A549 (cell line): ENCODE data around the gene KRTAP5-8. TPM values are rescaled to one million over a fixed set of nuclear protein-coding genes. Genes with fewer than 3 reads are reported as not detected.
"Not testable (repeated sequence)": the region's sequence is repeated elsewhere in the genome, so short reads cannot be mapped to it uniquely, and the experiment has no call there.

ENCODE experiments used
- ATAC-seq, 2 experiments: fragments of 200-7000 bp in 1 of 2; fragments of >200 bp in 1 of 2; cut with Nextera tagmentation in 1 of 2; cut with Tn5 transposase in 1 of 2; 3 replicates each; pipeline versions ENCODE4 v1.8.0 to v1.9.1; 2018 to 2020; ENCODE audit warnings: mild to moderate bottlenecking in 1 of 2, moderate library complexity in 1 of 2
- CTCF ChIA-PET: fragments of 300-600 bp; sonication (Branson Sonifier 250); formaldehyde crosslinking; extraction: SDS; loops from one replicate; lab custom pipeline; 2021; ENCODE audit warnings: antibody characterized with exemption, inconsistent platforms; lab: Yijun Ruan, JAX
- POLR2A ChIA-PET: fragments of 350-600 bp; formaldehyde crosslinking; extraction: SDS; loops from one replicate; lab custom pipeline; 2021; ENCODE audit warnings: antibody characterized with exemption, inconsistent platforms; lab: Yijun Ruan, JAX
- DNase-seq, 2 experiments: peaks; one replicate each; pipeline versions ENCODE4 v3.0.0 to v3.0.0-alpha.2; 2011 to 2016; ENCODE audit warnings: low read depth in 1 of 2, low spot score in 1 of 2
- FAIRE-seq: peaks from 2 replicates; lab custom pipeline; 2011; peaks lifted over from hg19 to GRCh38; lab: Jason Lieb, UNC
- H3K27ac ChIP-seq, 2 experiments: fragments of >200 bp; sonication (Bioruptor Twin); formaldehyde crosslinking; 3 replicates each; pipeline ENCODE4 v1.5.1; 2016 to 2017
- H3K4me1 ChIP-seq: fragments of >200 bp; sonication (Bioruptor Twin); formaldehyde crosslinking; 3 replicates; pipeline ENCODE4 v1.6.1; 2016
- H3K4me2 ChIP-seq: fragments of >200 bp; sonication (Bioruptor Twin); formaldehyde crosslinking; 3 replicates; pipeline ENCODE4 v1.6.1; 2016
- H3K4me3 ChIP-seq: fragments of >200 bp; sonication (Bioruptor Twin); formaldehyde crosslinking; 3 replicates; pipeline ENCODE4 v1.5.1; 2016
- H3K9me3 ChIP-seq: fragments of >200 bp; sonication (Bioruptor Twin); formaldehyde crosslinking; 3 replicates; pipeline ENCODE4 v1.6.1; 2016
- CHD2 ChIP-seq: fragments of 150-350 bp; IDR thresholded peaks from 2 replicates; pipeline ENCODE4 v1.6.1; 2014; ENCODE audit warnings: low read length; ENCODE audit not compliant: partially characterized antibody
- CTCF ChIP-seq: fragments of >200 bp; sonication (Bioruptor Twin); formaldehyde crosslinking; IDR thresholded peaks from 3 replicates; pipeline ENCODE4 v1.5.1; 2016
- EP300 ChIP-seq, 2 experiments: fragments of >200 bp; sonication (Bioruptor Twin); formaldehyde crosslinking; IDR thresholded peaks; 2 replicates in 1 of 2; 3 replicates in 1 of 2; pipeline ENCODE4 v1.6.1; 2016 to 2017
- ESRRA ChIP-seq: fragments of 150-350 bp; IDR thresholded peaks from 2 replicates; pipeline ENCODE4 v1.6.1; 2014; ENCODE audit warnings: mild to moderate bottlenecking, low read length, borderline replicate concordance
- HDAC2 ChIP-seq: fragments of 200-600 bp; sonication (generic); IDR thresholded peaks from 2 replicates; pipeline ENCODE4 v1.6.1; 2016
- JUNB ChIP-seq: fragments of >200 bp; sonication (Bioruptor Twin); formaldehyde crosslinking; IDR thresholded peaks from 2 replicates; pipeline ENCODE4 v1.6.1; 2016
- KDM5A ChIP-seq: fragments of 200-600 bp; sonication (generic); IDR thresholded peaks from 2 replicates; pipeline ENCODE4 v1.6.1; 2016; ENCODE audit warnings: antibody characterized with exemption, mild to moderate bottlenecking
- MAFK ChIP-seq: fragments of 450-650 bp; IDR thresholded peaks from 2 replicates; pipeline ENCODE4 v1.6.1; 2014; ENCODE audit not compliant: partially characterized antibody
- MAZ ChIP-seq: fragments of 150-350 bp; IDR thresholded peaks from 2 replicates; pipeline ENCODE4 v1.6.1; 2014; ENCODE audit warnings: antibody characterized with exemption, low read depth, low read length, borderline replicate concordance
- MYC ChIP-seq: IDR thresholded peaks from 2 replicates; pipeline ENCODE4 v1.6.1; 2012; ENCODE audit warnings: mild to moderate bottlenecking, inconsistent platforms, low read length, improper control_type of control experiment, borderline replicate concordance
- NR3C1 ChIP-seq: fragments of >200 bp; sonication (Bioruptor Twin); formaldehyde crosslinking; IDR thresholded peaks from 3 replicates; pipeline ENCODE4 v1.6.1; 2017
- RNF2 ChIP-seq: fragments of 200-600 bp; sonication (generic); IDR thresholded peaks from 2 replicates; pipeline ENCODE4 v1.6.1; 2016; ENCODE audit warnings: low read depth, mild to moderate bottlenecking, antibody characterized with exemption, moderate library complexity, borderline replicate concordance
- SREBF2 ChIP-seq: fragments of 450-650 bp; IDR thresholded peaks from 2 replicates; pipeline ENCODE4 v1.6.1; 2014; ENCODE audit warnings: mild to moderate bottlenecking, moderate library complexity
- TFCP2L1 ChIP-seq: fragments of 250-450 bp; sonication (Bioruptor Pico); IDR thresholded peaks from 2 replicates; pipeline ENCODE4 v1.5.0; 2021; ENCODE audit warnings: mild to moderate bottlenecking
- WGBS: methylation state at CpG from one replicate; pipeline ENCODE4 v1.1.6; 2017; ENCODE audit errors: missing lambda C conversion rate; 5-methylcytosine and 5-hydroxymethylcytosine counted together
- polyA plus RNA-seq, 4 experiments: library from polyadenylated mRNA; depleted of rRNA in 3 of 4; stranded (reverse); fragments of >200 nt; fragmentation: RNase III in 1 of 4; extraction: RNeasy Plus Mini Kit Qiagen cat#74134 plus additional on column Dnase treatment in 1 of 4; gene quantifications; 2 replicates in 3 of 4; 3 replicates in 1 of 4; pipeline ENCODE4 v1.2.3, GENCODE V29; 2011 to 2017
- TF ChIP-seq, protein P1 (sequence below): IDR thresholded peaks from 2 replicates; pipeline ENCODE4 v1.6.1; 2012
- TF ChIP-seq, protein P2 (sequence below): fragments of >200 bp; sonication (Bioruptor Twin); formaldehyde crosslinking; IDR thresholded peaks from 3 replicates; pipeline ENCODE4 v1.6.1; 2016
- TF ChIP-seq, protein P3 (sequence below): fragments of 250-450 bp; sonication (Bioruptor Pico); IDR thresholded peaks from 2 replicates; pipeline ENCODE4 v1.5.0; 2021; ENCODE audit warnings: mild to moderate bottlenecking, moderate library complexity, borderline replicate concordance

Gene KRTAP5-8
- polyA plus RNA-seq, 2 of the 4 experiments (the other 2 are of a cell fraction): not detected

DNA sequence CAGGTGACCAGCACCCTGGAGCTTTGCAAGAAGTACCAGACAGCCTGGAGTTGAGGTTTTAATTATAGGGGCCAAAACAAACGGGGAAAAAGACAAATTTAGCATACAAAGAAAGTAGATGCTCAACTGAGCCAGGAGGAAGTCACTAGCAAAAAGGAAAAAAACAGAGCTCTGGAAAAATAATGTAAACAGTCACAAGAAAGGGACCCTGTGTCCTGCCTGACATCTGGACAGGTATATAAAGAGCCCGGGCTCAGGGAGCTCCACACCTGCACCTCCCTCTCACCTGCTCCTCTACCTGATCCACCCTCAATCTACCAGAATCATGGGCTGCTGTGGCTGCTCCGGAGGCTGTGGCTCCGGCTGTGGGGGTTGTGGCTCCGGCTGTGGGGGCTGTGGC is 27.4 kb downstream of the KRTAP5-8 start, which contains the start of gene KRTAP5-10 (continued):
- no peak for TF ChIP-seq CTCF
- TF ChIP-seq, protein P1, sequence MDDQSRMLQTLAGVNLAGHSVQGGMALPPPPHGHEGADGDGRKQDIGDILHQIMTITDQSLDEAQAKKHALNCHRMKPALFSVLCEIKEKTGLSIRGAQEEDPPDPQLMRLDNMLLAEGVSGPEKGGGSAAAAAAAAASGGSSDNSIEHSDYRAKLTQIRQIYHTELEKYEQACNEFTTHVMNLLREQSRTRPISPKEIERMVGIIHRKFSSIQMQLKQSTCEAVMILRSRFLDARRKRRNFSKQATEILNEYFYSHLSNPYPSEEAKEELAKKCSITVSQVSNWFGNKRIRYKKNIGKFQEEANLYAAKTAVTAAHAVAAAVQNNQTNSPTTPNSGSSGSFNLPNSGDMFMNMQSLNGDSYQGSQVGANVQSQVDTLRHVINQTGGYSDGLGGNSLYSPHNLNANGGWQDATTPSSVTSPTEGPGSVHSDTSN: no peak
- TF ChIP-seq, all 56 proteins: peak for 0

DNA sequence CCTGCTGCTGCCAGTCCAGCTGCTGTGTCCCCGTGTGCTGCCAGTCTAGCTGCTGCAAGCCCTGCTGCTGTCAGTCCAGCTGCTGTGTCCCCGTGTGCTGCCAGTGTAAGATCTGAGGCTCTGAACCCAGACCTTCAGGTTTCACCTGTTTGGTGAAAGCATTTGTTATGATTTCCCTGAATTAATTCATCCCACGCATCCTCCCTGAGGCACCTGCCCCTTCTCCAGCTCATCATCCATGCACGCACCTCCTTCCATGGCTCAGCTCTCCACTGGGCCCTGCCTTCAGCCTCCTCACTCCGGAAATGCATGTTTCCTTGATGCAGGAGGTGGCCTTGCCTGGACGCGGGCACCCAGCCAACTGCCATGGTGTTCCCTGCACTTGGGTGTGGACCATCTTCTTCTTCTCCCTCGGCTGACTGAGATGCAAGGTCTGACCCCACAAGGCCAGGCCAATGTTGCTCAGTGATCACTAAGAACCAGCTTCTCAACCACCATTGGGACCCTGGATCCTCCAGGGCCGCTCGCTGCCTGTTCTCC is 28.3 kb downstream of the KRTAP5-8 start:
- no peak for DNase-seq
- no peak overlapping the region for H3K27ac ChIP-seq
- CTCF ChIA-PET: interaction anchor here (1.5 to 2.8 kb wide), 2 partner anchors 14 to 20 kb away, joined by 3 to 11 read pairs; no protein-coding TSS in a partner anchor
- POLR2A ChIA-PET: no interaction called here
- no peak for TF ChIP-seq JUNB
- TF ChIP-seq TFCP2L1 (CRISPR knock-in tag): no peak
- TF ChIP-seq, protein P1: no peak
- TF ChIP-seq KDM5A: no peak
- TF ChIP-seq CHD2: no peak
- TF ChIP-seq, protein P2, sequence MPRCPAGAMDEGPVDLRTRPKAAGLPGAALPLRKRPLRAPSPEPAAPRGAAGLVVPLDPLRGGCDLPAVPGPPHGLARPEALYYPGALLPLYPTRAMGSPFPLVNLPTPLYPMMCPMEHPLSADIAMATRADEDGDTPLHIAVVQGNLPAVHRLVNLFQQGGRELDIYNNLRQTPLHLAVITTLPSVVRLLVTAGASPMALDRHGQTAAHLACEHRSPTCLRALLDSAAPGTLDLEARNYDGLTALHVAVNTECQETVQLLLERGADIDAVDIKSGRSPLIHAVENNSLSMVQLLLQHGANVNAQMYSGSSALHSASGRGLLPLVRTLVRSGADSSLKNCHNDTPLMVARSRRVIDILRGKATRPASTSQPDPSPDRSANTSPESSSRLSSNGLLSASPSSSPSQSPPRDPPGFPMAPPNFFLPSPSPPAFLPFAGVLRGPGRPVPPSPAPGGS: no peak
- TF ChIP-seq MAZ: no peak
- TF ChIP-seq RNF2: no peak
- TF ChIP-seq MYC: no peak
- TF ChIP-seq EP300 (IDR thresholded peaks at IDR 0.05): no peak
- no peak for TF ChIP-seq ESRRA
- TF ChIP-seq, protein P3, sequence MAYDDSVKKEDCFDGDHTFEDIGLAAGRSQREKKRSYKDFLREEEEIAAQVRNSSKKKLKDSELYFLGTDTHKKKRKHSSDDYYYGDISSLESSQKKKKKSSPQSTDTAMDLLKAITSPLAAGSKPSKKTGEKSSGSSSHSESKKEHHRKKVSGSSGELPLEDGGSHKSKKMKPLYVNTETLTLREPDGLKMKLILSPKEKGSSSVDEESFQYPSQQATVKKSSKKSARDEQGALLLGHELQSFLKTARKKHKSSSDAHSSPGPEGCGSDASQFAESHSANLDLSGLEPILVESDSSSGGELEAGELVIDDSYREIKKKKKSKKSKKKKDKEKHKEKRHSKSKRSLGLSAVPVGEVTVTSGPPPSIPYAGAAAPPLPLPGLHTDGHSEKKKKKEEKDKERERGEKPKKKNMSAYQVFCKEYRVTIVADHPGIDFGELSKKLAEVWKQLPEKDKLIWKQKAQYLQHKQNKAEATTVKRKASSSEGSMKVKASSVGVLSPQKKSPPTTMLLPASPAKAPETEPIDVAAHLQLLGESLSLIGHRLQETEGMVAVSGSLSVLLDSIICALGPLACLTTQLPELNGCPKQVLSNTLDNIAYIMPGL (CRISPR knock-in tag): no peak
- no peak for TF ChIP-seq MAFK
- TF ChIP-seq NR3C1: no peak
- TF ChIP-seq SREBF2: no peak
- no peak for TF ChIP-seq HDAC2
- H3K4me2 ChIP-seq: no peak overlapping the region
- no peak overlapping the region for H3K4me3 ChIP-seq
- H3K9me3 ChIP-seq: peaks cover 16% of the 10 kb centered on the region
- no peaks in the 10 kb centered on the region for H3K4me1 ChIP-seq
- WGBS: 58% methylated on average over 10 of the region's 10 CpGs
- ATAC-seq: no peak
- no peak for FAIRE-seq

GRCh38 chr11:71566626-71567599 is 29.1 kb downstream of the KRTAP5-8 start:
- POLR2A ChIA-PET, ATAC-seq, H3K27ac ChIP-seq, H3K4me1 ChIP-seq, DNase-seq, FAIRE-seq, H3K4me2 ChIP-seq, H3K4me3 ChIP-seq, H3K9me3 ChIP-seq: not testable (repeated sequence)
- CTCF ChIA-PET: interaction anchor here (1.5 to 2.8 kb wide), 2 partner anchors 13 to 21 kb away, joined by 3 to 11 read pairs; no protein-coding TSS in a partner anchor
- 56% methylated on average over 16 of the region's 21 CpGs for WGBS

DNA sequence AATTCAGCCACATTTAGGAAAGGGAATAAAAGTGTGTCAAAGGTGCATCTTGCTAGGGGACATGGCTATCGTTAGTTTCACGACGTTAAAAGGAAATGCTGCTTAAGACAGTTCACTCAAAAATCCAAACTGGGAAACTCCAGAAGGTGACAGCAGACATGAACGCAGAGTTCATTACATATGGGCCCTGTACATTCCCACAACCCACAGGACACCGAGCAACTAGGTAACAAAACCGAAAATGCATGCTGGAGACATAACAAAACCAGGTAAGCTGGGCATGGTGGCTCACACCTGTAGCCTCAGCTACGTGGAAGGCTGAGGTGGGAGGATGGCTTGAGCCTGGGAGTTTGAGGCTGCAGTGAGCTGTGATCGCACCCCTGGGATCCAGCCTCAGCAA is 29.8 kb downstream of the KRTAP5-8 start:
- FAIRE-seq, H3K4me3 ChIP-seq, ATAC-seq, H3K4me1 ChIP-seq, DNase-seq, H3K4me2 ChIP-seq, POLR2A ChIA-PET, H3K27ac ChIP-seq, H3K9me3 ChIP-seq: not testable (repeated sequence)
- CTCF ChIA-PET: interaction anchor here (1.2 to 2.8 kb wide), 2 partner anchors 13 to 14 kb away, joined by 7 to 11 read pairs; partner anchors contain the start of gene KRTAP5-11
- WGBS: 38% methylated on average over 8 of the region's 8 CpGs
